HL-60 (cell line): ENCODE measurements around the gene SLC17A6.

ENCODE experiments used
- DNase-seq, 2 experiments: peaks; one replicate each; pipeline ENCODE4 v3.0.0-alpha.2; 2010 to 2020; ENCODE audit warnings: low read depth in 1 of 2, low spot score in 1 of 2
- H3K27ac ChIP-seq: fragments of 250-450 bp; sonication (Bioruptor Pico); replicated peaks from 2 replicates; pipeline ENCODE4 v1.5.1; 2020; ENCODE audit warnings: mild to moderate bottlenecking, moderate library complexity
- H3K27me3 ChIP-seq: fragments of 250-450 bp; sonication (Bioruptor Pico); 2 replicates; pipeline ENCODE4 v1.5.1; 2021; ENCODE audit warnings: mild to moderate bottlenecking, moderate library complexity; ENCODE audit not compliant: insufficient read depth, poor library complexity, severe bottlenecking
- H3K4me3 ChIP-seq: replicated peaks from 2 replicates; pipeline ENCODE4 v1.5.1; 2011; ENCODE audit warnings: mild to moderate bottlenecking, control low read depth, low read length; ENCODE audit not compliant: insufficient read depth
- GABPA ChIP-seq: IDR thresholded peaks from 2 replicates; pipeline ENCODE4 v1.6.1; 2012; ENCODE audit warnings: low read depth
- POLR2AphosphoS5 ChIP-seq: IDR thresholded peaks from 2 replicates; pipeline ENCODE4 v1.6.1; 2012; ENCODE audit warnings: low read depth
- SPI1 ChIP-seq: IDR thresholded peaks from 2 replicates; pipeline ENCODE4 v1.6.1; 2012; ENCODE audit warnings: low read depth, mild to moderate bottlenecking, borderline replicate concordance
- TF ChIP-seq, protein P1 (sequence below): IDR thresholded peaks from 2 replicates; pipeline ENCODE4 v1.6.1; 2012; ENCODE audit warnings: low read depth; ENCODE audit not compliant: insufficient replicate concordance
- TF ChIP-seq, protein P2 (sequence below): IDR thresholded peaks from one replicate; pipeline ENCODE4 v1.5.1; 2011; ENCODE audit warnings: low read length, control low read depth, inconsistent platforms; ENCODE audit not compliant: insufficient read depth

SLC17A6 gene

DNA sequence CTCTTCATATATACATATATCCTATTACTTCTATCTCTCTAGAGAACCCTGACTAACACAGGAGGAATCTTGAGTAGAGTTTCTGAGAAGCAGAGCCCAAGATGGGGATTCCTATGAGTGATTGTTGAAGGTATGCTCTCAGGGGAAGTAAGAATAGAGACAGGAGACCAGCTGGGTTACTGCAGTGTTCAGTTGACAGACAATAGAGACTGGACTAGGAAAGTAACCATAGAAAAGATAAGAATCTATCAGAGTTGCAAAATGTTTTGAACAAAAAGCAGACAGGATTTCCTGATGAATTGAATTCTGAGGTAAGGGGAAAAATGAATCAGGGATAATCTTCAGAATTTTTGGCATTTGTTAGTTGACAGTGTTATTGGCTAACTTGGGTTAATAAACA, 54.4 kb downstream of the SLC17A6 start:
- Histone ChIP-seq H3K27me3 (no peaks in the 10 kb centered on the region), H3K27ac (no peak overlapping the region), H3K4me3 (no peak overlapping the region)
- no peak for TF ChIP-seq GABPA
- TF ChIP-seq SPI1, result no peak
- no peak for TF ChIP-seq POLR2AphosphoS5
- TF ChIP-seq, protein P1, sequence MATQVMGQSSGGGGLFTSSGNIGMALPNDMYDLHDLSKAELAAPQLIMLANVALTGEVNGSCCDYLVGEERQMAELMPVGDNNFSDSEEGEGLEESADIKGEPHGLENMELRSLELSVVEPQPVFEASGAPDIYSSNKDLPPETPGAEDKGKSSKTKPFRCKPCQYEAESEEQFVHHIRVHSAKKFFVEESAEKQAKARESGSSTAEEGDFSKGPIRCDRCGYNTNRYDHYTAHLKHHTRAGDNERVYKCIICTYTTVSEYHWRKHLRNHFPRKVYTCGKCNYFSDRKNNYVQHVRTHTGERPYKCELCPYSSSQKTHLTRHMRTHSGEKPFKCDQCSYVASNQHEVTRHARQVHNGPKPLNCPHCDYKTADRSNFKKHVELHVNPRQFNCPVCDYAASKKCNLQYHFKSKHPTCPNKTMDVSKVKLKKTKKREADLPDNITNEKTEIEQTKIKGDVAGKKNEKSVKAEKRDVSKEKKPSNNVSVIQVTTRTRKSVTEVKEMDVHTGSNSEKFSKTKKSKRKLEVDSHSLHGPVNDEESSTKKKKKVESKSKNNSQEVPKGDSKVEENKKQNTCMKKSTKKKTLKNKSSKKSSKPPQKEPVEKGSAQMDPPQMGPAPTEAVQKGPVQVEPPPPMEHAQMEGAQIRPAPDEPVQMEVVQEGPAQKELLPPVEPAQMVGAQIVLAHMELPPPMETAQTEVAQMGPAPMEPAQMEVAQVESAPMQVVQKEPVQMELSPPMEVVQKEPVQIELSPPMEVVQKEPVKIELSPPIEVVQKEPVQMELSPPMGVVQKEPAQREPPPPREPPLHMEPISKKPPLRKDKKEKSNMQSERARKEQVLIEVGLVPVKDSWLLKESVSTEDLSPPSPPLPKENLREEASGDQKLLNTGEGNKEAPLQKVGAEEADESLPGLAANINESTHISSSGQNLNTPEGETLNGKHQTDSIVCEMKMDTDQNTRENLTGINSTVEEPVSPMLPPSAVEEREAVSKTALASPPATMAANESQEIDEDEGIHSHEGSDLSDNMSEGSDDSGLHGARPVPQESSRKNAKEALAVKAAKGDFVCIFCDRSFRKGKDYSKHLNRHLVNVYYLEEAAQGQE, result no peak
- TF ChIP-seq, protein P2, sequence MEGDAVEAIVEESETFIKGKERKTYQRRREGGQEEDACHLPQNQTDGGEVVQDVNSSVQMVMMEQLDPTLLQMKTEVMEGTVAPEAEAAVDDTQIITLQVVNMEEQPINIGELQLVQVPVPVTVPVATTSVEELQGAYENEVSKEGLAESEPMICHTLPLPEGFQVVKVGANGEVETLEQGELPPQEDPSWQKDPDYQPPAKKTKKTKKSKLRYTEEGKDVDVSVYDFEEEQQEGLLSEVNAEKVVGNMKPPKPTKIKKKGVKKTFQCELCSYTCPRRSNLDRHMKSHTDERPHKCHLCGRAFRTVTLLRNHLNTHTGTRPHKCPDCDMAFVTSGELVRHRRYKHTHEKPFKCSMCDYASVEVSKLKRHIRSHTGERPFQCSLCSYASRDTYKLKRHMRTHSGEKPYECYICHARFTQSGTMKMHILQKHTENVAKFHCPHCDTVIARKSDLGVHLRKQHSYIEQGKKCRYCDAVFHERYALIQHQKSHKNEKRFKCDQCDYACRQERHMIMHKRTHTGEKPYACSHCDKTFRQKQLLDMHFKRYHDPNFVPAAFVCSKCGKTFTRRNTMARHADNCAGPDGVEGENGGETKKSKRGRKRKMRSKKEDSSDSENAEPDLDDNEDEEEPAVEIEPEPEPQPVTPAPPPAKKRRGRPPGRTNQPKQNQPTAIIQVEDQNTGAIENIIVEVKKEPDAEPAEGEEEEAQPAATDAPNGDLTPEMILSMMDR, result no peak
- no peak for DNase-seq

DNA sequence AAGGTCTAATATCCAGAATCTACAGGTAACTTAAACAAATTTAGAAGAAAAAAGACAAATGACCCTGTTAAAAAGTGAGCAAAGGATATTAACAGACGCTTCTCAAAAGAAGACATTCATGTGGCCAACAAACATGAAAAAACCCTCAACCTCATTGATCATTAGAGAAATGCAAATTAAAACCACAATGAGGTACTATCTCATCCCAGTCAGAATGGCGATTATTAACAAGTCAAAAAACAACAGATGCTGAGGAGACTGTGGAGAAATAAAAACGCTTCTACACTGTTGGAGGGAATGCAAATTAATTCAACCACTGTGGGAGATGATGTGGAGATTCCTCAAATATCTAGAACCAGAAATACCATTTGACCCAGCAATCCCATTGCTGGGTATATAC, 67.2 kb downstream of the SLC17A6 start:
- no peaks in the 10 kb centered on the region for H3K27me3 ChIP-seq
- DNase-seq, result no peak
- H3K27ac ChIP-seq, result no peak overlapping the region
- no peak overlapping the region for H3K4me3 ChIP-seq
- TF ChIP-seq, protein P1, result no peak
- TF ChIP-seq GABPA (no peak), POLR2AphosphoS5 (no peak), SPI1 (no peak)
- TF ChIP-seq, protein P2, result no peak

DNA sequence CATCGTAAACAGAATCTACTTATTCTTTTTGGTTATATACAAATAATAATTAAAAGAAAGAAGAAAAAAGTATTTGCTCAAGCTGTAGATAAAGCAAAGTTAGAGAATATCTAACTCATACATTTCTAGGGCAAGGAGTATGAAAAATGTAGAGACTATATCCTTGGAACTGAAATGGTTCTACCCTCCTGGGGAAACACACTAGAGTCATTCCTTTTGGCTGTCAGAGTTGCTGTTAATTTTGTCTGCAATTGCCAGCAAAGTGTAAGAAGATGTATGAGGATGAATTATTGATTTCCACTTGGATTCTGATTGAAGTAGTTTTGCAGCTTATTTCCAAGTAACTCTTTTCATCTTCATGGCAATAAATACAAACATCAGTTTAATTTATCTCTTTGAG, 69.1 kb downstream of the SLC17A6 start:
- no peak for DNase-seq
- H3K27ac ChIP-seq, result no peak overlapping the region
- TF ChIP-seq GABPA, result no peak
- no peak overlapping the region for H3K4me3 ChIP-seq
- no peaks in the 10 kb centered on the region for H3K27me3 ChIP-seq

DNA sequence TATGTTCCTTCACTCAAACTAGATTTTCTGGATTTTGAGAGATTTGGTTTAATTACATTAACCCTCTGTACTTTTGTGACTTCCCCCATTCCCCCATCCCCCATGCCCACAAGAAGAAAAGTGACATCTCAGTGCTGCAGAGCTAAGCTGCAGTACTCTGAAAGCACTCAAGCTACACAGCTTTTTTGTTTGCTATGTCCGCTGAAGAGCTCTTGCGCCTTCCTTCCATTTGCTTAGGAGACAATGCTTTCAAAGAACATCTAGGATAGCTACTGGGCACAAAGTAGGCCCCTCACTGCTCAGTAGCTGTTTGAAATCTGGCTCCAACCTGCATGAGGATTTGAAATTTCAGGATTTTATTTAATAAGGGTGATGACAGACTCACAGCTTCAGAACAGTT, 69.7 kb downstream of the SLC17A6 start:
- TF ChIP-seq, protein P2, result no peak
- TF ChIP-seq, protein P1, result no peak
- TF ChIP-seq SPI1 (no peak), GABPA (no peak), POLR2AphosphoS5 (no peak)
- no peaks in the 10 kb centered on the region for H3K27me3 ChIP-seq
- no peak overlapping the region for H3K4me3 ChIP-seq
- DNase-seq, result no peak
- no peak overlapping the region for H3K27ac ChIP-seq
